PC-9 (cell line): Measurements from ENCODE around the gene CTNNA3. TPM values are rescaled to one million over a fixed set of nuclear protein-coding genes. Genes with fewer than 3 reads are reported as not detected.

Experiments
- BruUV-seq: library from RNA; stranded (reverse); fragments of 400-500 nt; replicated peaks from 2 replicates; lab custom pipeline; 2021; lab: Mats Ljungman, UMichigan
- CTCF ChIA-PET: fragments of 300-600 bp; sonication (Branson Sonifier 250); formaldehyde crosslinking; loops from one replicate; lab custom pipeline; 2022; ENCODE audit warnings: antibody characterized with exemption; lab: Charles Lee
- POLR2A ChIA-PET: fragments of 300-600 bp; sonication (Branson Sonifier 250); formaldehyde crosslinking; loops from one replicate; lab custom pipeline; 2022; ENCODE audit warnings: antibody characterized with exemption; ENCODE audit not compliant: unreplicated experiment; lab: Charles Lee
- DNase-seq, 2 experiments: peaks; one replicate each; pipeline versions ENCODE4 v3.0.0 to v3.0.0-alpha.2; 2015 to 2022; ENCODE audit warnings: mixed read lengths in 1 of 2
- H2AFZ ChIP-seq: fragments of 200-600 bp; sonication (generic); 2 replicates; pipeline ENCODE4 v1.8.1; 2017; ENCODE audit warnings: antibody characterized with exemption
- H3F3A ChIP-seq: fragments of 200-600 bp; sonication (generic); 2 replicates; pipeline ENCODE4 v1.8.1; 2017; ENCODE audit warnings: antibody characterized with exemption, mild to moderate bottlenecking, low read depth; ENCODE audit not compliant: insufficient read depth
- H3K27ac ChIP-seq: fragments of 200-600 bp; sonication (generic); 2 replicates; pipeline ENCODE4 v1.6.1; 2016; ENCODE audit warnings: mixed run types
- H3K27me3 ChIP-seq: fragments of 200-600 bp; sonication (generic); 2 replicates; pipeline ENCODE4 v1.6.1; 2016; ENCODE audit warnings: low read depth, mixed run types; ENCODE audit not compliant: insufficient read depth
- H3K36me3 ChIP-seq: fragments of 200-600 bp; sonication (generic); 2 replicates; pipeline ENCODE4 v1.6.1; 2016; ENCODE audit warnings: low read depth, mixed run types
- H3K4me1 ChIP-seq: fragments of 200-600 bp; sonication (generic); replicated peaks from 2 replicates; pipeline ENCODE4 v1.6.1; 2016; ENCODE audit warnings: mixed run types; ENCODE audit not compliant: insufficient read depth
- H3K4me2 ChIP-seq: fragments of 200-600 bp; sonication (generic); 2 replicates; pipeline ENCODE4 v1.6.1; 2017; ENCODE audit warnings: mixed run types
- H3K4me3 ChIP-seq: fragments of 200-600 bp; sonication (generic); 2 replicates; pipeline ENCODE4 v1.6.1; 2016; ENCODE audit warnings: mixed run types
- H3K79me2 ChIP-seq: fragments of 200-600 bp; sonication (generic); 2 replicates; pipeline ENCODE4 v1.6.1; 2017; ENCODE audit warnings: low read depth, mixed run types
- H3K9me2 ChIP-seq: fragments of 200-600 bp; sonication (generic); 2 replicates; pipeline ENCODE4 v1.8.1; 2017; ENCODE audit warnings: mild to moderate bottlenecking; ENCODE audit not compliant: insufficient read depth
- H3K9me3 ChIP-seq: fragments of 200-600 bp; sonication (generic); 2 replicates; pipeline ENCODE4 v1.8.1; 2016; ENCODE audit warnings: low read depth; ENCODE audit not compliant: insufficient read depth
- H4K20me1 ChIP-seq: fragments of 200-600 bp; sonication (generic); 2 replicates; pipeline ENCODE4 v1.8.1; 2017; ENCODE audit not compliant: insufficient read depth
- CTCF ChIP-seq: fragments of 200-600 bp; sonication (generic); conservative IDR thresholded peaks from 2 replicates; pipeline ENCODE4 v1.6.1; 2017; ENCODE audit warnings: mixed run types, antibody characterized with exemption, mild to moderate bottlenecking, moderate library complexity
- EZH2 ChIP-seq: fragments of 200-600 bp; sonication (generic); IDR thresholded peaks from 2 replicates; pipeline ENCODE4 v1.8.0; 2017; ENCODE audit warnings: antibody characterized with exemption, low read depth
- intact Hi-C: fragments of 100-400 bp; cut with micrococcal nuclease; formaldehyde crosslinking; loops from one replicate; pipeline ENCODE4 v1.10.0; 2022; ENCODE audit not compliant: unreplicated experiment
- total RNA-seq: library from RNA; stranded (reverse); gene quantifications from 2 replicates; pipeline ENCODE4 v1.2.3, GENCODE V29; 2021

Gene CTNNA3
- total RNA-seq, 1 experiment from 2014 or later, result not detected

- intact Hi-C loops, result no loop called here
- Histone ChIP-seq H2AFZ (no peak overlapping the region), H3K27ac (no peak overlapping the region), H3K4me1 (no peaks in the 10 kb centered on the region), H3K79me2 (no peaks in the 10 kb centered on the region), H3K9me2 (no peaks in the 10 kb centered on the region), H4K20me1 (0 out of 2 replicates have a peak, but pooled peaks cover 3% of the 10 kb centered on the region), H3K4me3 (no peak overlapping the region), H3K4me2 (no peak overlapping the region), H3F3A (no peaks in the 10 kb centered on the region), H3K36me3 (no peaks in the 10 kb centered on the region), H3K9me3 (no peaks in the 10 kb centered on the region; the same call in 1 of the 2 replicates), H3K27me3 (no peaks in the 10 kb centered on the region)
- no peak for DNase-seq
- ChIA-PET POLR2A (no interaction called here), CTCF (no interaction called here)
- TF ChIP-seq CTCF (no peak), EZH2 (no peak)
- BruUV-seq, result no TSS peak
Measured at GRCh38 chr10:67268146-67268545, 427.8 kb downstream of the CTNNA3 start.

DNA sequence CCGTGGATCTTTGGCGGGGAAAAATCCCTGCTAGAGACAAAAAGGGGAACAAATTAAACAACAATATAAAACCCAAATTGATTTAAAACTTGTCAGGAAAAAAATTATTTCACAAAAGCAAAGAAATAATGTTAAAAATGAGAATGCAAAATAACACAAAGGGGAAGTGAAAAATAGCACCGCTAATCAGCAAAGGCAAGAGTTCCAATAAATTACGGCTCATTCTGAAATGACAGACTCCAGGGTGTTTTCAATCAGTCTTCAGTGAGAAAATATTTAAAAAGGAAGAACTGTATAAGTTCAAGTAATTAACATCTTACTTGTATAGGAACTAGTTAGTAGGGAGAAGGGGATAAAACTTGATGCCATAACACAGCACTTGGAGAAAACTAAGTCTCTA lies 433.3 kb downstream of the CTNNA3 start:
- no peak for DNase-seq
- ChIA-PET CTCF (no interaction called here), POLR2A (no interaction called here)
- H3K4me3 ChIP-seq, result no peak overlapping the region
- H3K36me3 ChIP-seq, result no peaks in the 10 kb centered on the region
- no peaks in the 10 kb centered on the region for H3K9me2 ChIP-seq
- no peak overlapping the region for H3K27ac ChIP-seq
- no peaks in the 10 kb centered on the region; the same call in 1 of the 2 replicates for H3K9me3 ChIP-seq
- H3K27me3 ChIP-seq, result no peaks in the 10 kb centered on the region
- H3F3A ChIP-seq, result no peaks in the 10 kb centered on the region
- no peak overlapping the region for H3K4me2 ChIP-seq
- TF ChIP-seq EZH2, result no peak
- H4K20me1 ChIP-seq, result no peaks in the 10 kb centered on the region
- H3K4me1 ChIP-seq, result no peaks in the 10 kb centered on the region
- no peaks in the 10 kb centered on the region for H3K79me2 ChIP-seq
- intact Hi-C loops, result no loop called here
- BruUV-seq, result no TSS peak
- no peak overlapping the region for H2AFZ ChIP-seq

- TF ChIP-seq EZH2 (no peak), CTCF (no peak)
- Histone ChIP-seq H3K27ac (no peak overlapping the region), H3K4me3 (no peak overlapping the region), H2AFZ (no peak overlapping the region), H3K9me3 (no peaks in the 10 kb centered on the region; the same call in 1 of the 2 replicates), H3K9me2 (no peaks in the 10 kb centered on the region), H3K36me3 (no peaks in the 10 kb centered on the region), H3F3A (no peaks in the 10 kb centered on the region), H3K27me3 (no peaks in the 10 kb centered on the region), H3K79me2 (no peaks in the 10 kb centered on the region), H3K4me2 (no peak overlapping the region), H3K4me1 (no peaks in the 10 kb centered on the region), H4K20me1 (no peaks in the 10 kb centered on the region)
- POLR2A ChIA-PET, result no interaction called here
- BruUV-seq, result no TSS peak
- DNase-seq, result no peak
- intact Hi-C loops, result no loop called here
- CTCF ChIA-PET, result no interaction called here
Measured at GRCh38 chr10:67261300-67261797, 434.6 kb downstream of the CTNNA3 start.

DNA sequence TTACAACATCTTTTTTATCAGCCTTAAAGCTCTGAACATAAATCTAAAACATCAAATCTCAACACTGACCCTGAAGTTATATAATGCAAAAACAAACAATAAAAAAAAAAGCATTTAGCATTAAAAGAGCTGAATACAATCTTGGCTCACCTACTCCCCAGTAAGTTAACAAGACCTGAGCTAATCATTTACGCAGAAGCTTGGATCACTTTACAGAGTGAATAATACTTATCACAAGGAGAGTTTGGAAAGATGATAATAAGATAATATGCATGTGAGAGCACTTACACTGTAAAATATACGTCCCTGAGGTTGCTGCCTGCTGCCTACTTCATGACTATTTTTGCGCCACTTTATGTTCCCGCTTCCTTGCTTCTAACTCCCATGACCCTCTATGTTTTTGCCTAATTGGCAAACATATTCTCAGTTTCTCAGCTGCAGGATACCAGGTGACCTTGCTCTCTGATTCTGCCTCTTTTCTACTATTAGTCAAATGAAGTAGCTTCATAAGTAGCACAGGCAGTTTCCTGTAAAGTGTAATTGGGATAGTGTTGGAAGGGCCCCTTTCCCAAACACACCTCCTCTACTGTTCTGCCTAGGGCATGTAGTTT lies 436.6 kb downstream of the CTNNA3 start:
- no TSS peak for BruUV-seq
- intact Hi-C loops, result no loop called here
- no peaks in the 10 kb centered on the region for H3F3A ChIP-seq
- ChIA-PET POLR2A (no interaction called here), CTCF (no interaction called here)
- no peaks in the 10 kb centered on the region for H4K20me1 ChIP-seq
- H3K27me3 ChIP-seq, result no peaks in the 10 kb centered on the region
- no peak overlapping the region for H3K4me2 ChIP-seq
- H2AFZ ChIP-seq, result no peak overlapping the region
- TF ChIP-seq CTCF, result no peak
- TF ChIP-seq EZH2, result no peak
- no peaks in the 10 kb centered on the region for H3K4me1 ChIP-seq
- no peaks in the 10 kb centered on the region; the same call in 1 of the 2 replicates for H3K9me3 ChIP-seq
- no peak overlapping the region for H3K27ac ChIP-seq
- no peaks in the 10 kb centered on the region for H3K36me3 ChIP-seq
- no peak overlapping the region for H3K4me3 ChIP-seq
- no peak for DNase-seq
- no peaks in the 10 kb centered on the region for H3K79me2 ChIP-seq
- no peaks in the 10 kb centered on the region for H3K9me2 ChIP-seq
